ENCODE measurements around the gene NLRP10.

GRCh38 chr11:7927635-7928034 is 37.6 kb downstream of the NLRP10 start:
- TF ChIP-seq, protein P1, sequence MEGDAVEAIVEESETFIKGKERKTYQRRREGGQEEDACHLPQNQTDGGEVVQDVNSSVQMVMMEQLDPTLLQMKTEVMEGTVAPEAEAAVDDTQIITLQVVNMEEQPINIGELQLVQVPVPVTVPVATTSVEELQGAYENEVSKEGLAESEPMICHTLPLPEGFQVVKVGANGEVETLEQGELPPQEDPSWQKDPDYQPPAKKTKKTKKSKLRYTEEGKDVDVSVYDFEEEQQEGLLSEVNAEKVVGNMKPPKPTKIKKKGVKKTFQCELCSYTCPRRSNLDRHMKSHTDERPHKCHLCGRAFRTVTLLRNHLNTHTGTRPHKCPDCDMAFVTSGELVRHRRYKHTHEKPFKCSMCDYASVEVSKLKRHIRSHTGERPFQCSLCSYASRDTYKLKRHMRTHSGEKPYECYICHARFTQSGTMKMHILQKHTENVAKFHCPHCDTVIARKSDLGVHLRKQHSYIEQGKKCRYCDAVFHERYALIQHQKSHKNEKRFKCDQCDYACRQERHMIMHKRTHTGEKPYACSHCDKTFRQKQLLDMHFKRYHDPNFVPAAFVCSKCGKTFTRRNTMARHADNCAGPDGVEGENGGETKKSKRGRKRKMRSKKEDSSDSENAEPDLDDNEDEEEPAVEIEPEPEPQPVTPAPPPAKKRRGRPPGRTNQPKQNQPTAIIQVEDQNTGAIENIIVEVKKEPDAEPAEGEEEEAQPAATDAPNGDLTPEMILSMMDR (IDR thresholded peaks at IDR 0.05), result no peak
- no peak for TF ChIP-seq ZFX (IDR thresholded peaks at IDR 0.05; ENCODE audit: borderline replicate concordance)
